K562 (cell line): ENCODE data around the gene TENM4. TPM values are rescaled to one million over a fixed set of nuclear protein-coding genes. Genes with fewer than 3 reads are reported as not detected.

Experiments
- EP400 ChIP-seq: fragments of 450-650 bp; IDR thresholded peaks from 2 replicates; pipeline ENCODE4 v1.6.1; 2017; ENCODE audit warnings: antibody characterized with exemption, mild to moderate bottlenecking, moderate library complexity
- HNRNPL ChIP-seq: fragments of 200-400 bp; formaldehyde crosslinking; IDR thresholded peaks from 2 replicates; pipeline ENCODE4 v1.6.1; 2017; ENCODE audit warnings: low read depth, mild to moderate bottlenecking, low read length
- PHB2 ChIP-seq: fragments of 450-650 bp; IDR thresholded peaks from 2 replicates; pipeline ENCODE4 v1.6.1; 2017; ENCODE audit warnings: low read depth
- ZNF584 ChIP-seq: fragments of 200-800 bp; sonication (Bioruptor generic); IDR thresholded peaks from 2 replicates; pipeline ENCODE4 v1.6.1; 2016; ENCODE audit warnings: low read depth, mild to moderate bottlenecking, missing genetic modification characterization, missing compliant biosample characterization
- polyA plus RNA-seq, 8 experiments: library from polyadenylated mRNA; depleted of rRNA in 4 of 8; stranded (reverse) in 5 of 8; unstranded in 3 of 8; fragments of >200 nt; fragmentation: Nextera tagmentation in 2 of 8; fragmentation: Illumina TruSeq in 1 of 8; extraction: Ambion mirVana in 2 of 8; extraction: Trizol in 1 of 8; gene quantifications; 2 replicates each; pipeline versions ENCODE4 v1.2.1 to v1.2.3, GENCODE V29; 2011 to 2014; ENCODE audit warnings: inconsistent platforms in 1 of 8, missing spikeins in 1 of 8
- total RNA-seq, 7 experiments: library from RNA; depleted of rRNA in 6 of 7; stranded (reverse); fragments of >200 nt in 6 of 7; fragmentation: Illumina TruSeq in 2 of 7; extraction: Trizol in 2 of 7; gene quantifications; 2 replicates each; pipeline versions ENCODE4 v1.2.1 to v1.2.3, GENCODE V29; 2011 to 2021; ENCODE audit warnings: low replicate concordance in 1 of 7
- TF ChIP-seq, protein P1 (sequence below): sonication (generic); formaldehyde crosslinking; IDR thresholded peaks from 2 replicates; pipeline ENCODE4 v1.8.0; 2022; ENCODE audit warnings: missing genetic modification reagents, mild to moderate bottlenecking, borderline replicate concordance
- TF ChIP-seq, protein P2 (sequence below): fragments of 450-650 bp; formaldehyde crosslinking; IDR thresholded peaks from 2 replicates; pipeline ENCODE4 v1.4.0; 2022; ENCODE audit warnings: mild to moderate bottlenecking, moderate library complexity
- TF ChIP-seq, protein P3 (sequence below): fragments of 450-650 bp; IDR thresholded peaks from 2 replicates; pipeline ENCODE4 v1.6.1; 2016; ENCODE audit warnings: borderline replicate concordance
- TF ChIP-seq, protein P4 (sequence below), 2 experiments: fragments of 450-650 bp; IDR thresholded peaks; 2 replicates each; pipeline ENCODE4 v1.6.1; 2018; ENCODE audit warnings: mild to moderate bottlenecking in 2 of 2, low read depth in 1 of 2; ENCODE audit not compliant: partially characterized antibody in 2 of 2
- TF ChIP-seq, protein P5 (sequence below), 2 experiments: fragments of 450-650 bp; formaldehyde crosslinking in 1 of 2; IDR thresholded peaks; 2 replicates each; pipeline versions ENCODE4 v1.4.0 to v1.6.1; 2014 to 2020; ENCODE audit warnings: mild to moderate bottlenecking in 2 of 2, borderline replicate concordance in 1 of 2, low read depth in 1 of 2

The TENM4 gene
- total and polyA plus RNA-seq, 9 of the 15 experiments (the other 6 are each of a cell fraction or from before 2014, with no cell fraction given), result 0.16 TPM; not detected in 8

DNA sequence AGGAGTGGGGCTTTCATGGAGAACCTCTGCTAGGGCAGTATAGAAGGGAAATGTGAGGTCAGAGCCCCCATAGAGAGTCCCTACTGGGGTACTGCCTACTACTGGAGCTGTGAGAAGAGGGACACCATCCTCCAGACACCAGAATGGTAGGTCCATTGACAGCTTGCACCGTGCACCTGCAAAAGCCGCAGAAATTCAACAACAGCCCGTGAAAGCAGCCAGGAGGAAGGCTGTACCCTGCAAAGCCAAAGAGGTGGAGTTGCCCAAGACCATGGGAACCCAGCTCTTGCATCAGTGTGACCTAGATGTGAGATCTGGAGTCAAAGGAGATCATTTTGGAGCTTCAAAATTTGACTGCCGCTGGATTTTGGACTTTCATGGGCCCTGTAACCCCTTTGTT is 245.6 kb downstream of the TENM4 start (continued):
- TF ChIP-seq, protein P1, sequence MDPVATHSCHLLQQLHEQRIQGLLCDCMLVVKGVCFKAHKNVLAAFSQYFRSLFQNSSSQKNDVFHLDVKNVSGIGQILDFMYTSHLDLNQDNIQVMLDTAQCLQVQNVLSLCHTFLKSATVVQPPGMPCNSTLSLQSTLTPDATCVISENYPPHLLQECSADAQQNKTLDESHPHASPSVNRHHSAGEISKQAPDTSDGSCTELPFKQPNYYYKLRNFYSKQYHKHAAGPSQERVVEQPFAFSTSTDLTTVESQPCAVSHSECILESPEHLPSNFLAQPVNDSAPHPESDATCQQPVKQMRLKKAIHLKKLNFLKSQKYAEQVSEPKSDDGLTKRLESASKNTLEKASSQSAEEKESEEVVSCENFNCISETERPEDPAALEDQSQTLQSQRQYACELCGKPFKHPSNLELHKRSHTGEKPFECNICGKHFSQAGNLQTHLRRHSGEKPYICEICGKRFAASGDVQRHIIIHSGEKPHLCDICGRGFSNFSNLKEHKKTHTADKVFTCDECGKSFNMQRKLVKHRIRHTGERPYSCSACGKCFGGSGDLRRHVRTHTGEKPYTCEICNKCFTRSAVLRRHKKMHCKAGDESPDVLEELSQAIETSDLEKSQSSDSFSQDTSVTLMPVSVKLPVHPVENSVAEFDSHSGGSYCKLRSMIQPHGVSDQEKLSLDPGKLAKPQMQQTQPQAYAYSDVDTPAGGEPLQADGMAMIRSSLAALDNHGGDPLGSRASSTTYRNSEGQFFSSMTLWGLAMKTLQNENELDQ (CRISPR knock-in tag), result no peak
- TF ChIP-seq, protein P2, sequence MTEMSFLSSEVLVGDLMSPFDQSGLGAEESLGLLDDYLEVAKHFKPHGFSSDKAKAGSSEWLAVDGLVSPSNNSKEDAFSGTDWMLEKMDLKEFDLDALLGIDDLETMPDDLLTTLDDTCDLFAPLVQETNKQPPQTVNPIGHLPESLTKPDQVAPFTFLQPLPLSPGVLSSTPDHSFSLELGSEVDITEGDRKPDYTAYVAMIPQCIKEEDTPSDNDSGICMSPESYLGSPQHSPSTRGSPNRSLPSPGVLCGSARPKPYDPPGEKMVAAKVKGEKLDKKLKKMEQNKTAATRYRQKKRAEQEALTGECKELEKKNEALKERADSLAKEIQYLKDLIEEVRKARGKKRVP (CRISPR knock-in tag), result no peak
- TF ChIP-seq, protein P3, sequence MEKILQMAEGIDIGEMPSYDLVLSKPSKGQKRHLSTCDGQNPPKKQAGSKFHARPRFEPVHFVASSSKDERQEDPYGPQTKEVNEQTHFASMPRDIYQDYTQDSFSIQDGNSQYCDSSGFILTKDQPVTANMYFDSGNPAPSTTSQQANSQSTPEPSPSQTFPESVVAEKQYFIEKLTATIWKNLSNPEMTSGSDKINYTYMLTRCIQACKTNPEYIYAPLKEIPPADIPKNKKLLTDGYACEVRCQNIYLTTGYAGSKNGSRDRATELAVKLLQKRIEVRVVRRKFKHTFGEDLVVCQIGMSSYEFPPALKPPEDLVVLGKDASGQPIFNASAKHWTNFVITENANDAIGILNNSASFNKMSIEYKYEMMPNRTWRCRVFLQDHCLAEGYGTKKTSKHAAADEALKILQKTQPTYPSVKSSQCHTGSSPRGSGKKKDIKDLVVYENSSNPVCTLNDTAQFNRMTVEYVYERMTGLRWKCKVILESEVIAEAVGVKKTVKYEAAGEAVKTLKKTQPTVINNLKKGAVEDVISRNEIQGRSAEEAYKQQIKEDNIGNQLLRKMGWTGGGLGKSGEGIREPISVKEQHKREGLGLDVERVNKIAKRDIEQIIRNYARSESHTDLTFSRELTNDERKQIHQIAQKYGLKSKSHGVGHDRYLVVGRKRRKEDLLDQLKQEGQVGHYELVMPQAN, result no peak
- no peak for TF ChIP-seq ZNF584
- TF ChIP-seq, protein P4, sequence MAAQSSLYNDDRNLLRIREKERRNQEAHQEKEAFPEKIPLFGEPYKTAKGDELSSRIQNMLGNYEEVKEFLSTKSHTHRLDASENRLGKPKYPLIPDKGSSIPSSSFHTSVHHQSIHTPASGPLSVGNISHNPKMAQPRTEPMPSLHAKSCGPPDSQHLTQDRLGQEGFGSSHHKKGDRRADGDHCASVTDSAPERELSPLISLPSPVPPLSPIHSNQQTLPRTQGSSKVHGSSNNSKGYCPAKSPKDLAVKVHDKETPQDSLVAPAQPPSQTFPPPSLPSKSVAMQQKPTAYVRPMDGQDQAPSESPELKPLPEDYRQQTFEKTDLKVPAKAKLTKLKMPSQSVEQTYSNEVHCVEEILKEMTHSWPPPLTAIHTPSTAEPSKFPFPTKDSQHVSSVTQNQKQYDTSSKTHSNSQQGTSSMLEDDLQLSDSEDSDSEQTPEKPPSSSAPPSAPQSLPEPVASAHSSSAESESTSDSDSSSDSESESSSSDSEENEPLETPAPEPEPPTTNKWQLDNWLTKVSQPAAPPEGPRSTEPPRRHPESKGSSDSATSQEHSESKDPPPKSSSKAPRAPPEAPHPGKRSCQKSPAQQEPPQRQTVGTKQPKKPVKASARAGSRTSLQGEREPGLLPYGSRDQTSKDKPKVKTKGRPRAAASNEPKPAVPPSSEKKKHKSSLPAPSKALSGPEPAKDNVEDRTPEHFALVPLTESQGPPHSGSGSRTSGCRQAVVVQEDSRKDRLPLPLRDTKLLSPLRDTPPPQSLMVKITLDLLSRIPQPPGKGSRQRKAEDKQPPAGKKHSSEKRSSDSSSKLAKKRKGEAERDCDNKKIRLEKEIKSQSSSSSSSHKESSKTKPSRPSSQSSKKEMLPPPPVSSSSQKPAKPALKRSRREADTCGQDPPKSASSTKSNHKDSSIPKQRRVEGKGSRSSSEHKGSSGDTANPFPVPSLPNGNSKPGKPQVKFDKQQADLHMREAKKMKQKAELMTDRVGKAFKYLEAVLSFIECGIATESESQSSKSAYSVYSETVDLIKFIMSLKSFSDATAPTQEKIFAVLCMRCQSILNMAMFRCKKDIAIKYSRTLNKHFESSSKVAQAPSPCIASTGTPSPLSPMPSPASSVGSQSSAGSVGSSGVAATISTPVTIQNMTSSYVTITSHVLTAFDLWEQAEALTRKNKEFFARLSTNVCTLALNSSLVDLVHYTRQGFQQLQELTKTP (IDR thresholded peaks at IDR 0.05; ENCODE audit: low read depth in 1 of 2, partially characterized antibody in 2 of 2), result no peak
- no peak for TF ChIP-seq PHB2
- no peak for TF ChIP-seq EP400
- TF ChIP-seq HNRNPL, result no peak
- TF ChIP-seq, protein P5, sequence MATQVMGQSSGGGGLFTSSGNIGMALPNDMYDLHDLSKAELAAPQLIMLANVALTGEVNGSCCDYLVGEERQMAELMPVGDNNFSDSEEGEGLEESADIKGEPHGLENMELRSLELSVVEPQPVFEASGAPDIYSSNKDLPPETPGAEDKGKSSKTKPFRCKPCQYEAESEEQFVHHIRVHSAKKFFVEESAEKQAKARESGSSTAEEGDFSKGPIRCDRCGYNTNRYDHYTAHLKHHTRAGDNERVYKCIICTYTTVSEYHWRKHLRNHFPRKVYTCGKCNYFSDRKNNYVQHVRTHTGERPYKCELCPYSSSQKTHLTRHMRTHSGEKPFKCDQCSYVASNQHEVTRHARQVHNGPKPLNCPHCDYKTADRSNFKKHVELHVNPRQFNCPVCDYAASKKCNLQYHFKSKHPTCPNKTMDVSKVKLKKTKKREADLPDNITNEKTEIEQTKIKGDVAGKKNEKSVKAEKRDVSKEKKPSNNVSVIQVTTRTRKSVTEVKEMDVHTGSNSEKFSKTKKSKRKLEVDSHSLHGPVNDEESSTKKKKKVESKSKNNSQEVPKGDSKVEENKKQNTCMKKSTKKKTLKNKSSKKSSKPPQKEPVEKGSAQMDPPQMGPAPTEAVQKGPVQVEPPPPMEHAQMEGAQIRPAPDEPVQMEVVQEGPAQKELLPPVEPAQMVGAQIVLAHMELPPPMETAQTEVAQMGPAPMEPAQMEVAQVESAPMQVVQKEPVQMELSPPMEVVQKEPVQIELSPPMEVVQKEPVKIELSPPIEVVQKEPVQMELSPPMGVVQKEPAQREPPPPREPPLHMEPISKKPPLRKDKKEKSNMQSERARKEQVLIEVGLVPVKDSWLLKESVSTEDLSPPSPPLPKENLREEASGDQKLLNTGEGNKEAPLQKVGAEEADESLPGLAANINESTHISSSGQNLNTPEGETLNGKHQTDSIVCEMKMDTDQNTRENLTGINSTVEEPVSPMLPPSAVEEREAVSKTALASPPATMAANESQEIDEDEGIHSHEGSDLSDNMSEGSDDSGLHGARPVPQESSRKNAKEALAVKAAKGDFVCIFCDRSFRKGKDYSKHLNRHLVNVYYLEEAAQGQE (IDR thresholded peaks at IDR 0.05; ENCODE audit: borderline replicate concordance), result no peak
- TF ChIP-seq, protein P5 (CRISPR knock-in tag; IDR thresholded peaks at IDR 0.05; ENCODE audit: low read depth), result no peak
